ENCODE measurements around the gene RPS21.

The RPS21 gene

GRCh38 chr20:62344782-62345181 lies 42.1 kb upstream of the RPS21 start:
- no peak for TF ChIP-seq CTCF (IDR thresholded peaks at IDR 0.05)
- Histone ChIP-seq H3K4me3 (no peak overlapping the region), H3K27ac (no peak overlapping the region)
- no peak for DNase-seq (ENCODE audit: low spot score)

GRCh38 chr20:62345681-62346370 lies 41.1 kb upstream of the RPS21 start:
- no peak overlapping the region for H3K4me3 ChIP-seq
- no peak for TF ChIP-seq CTCF (IDR thresholded peaks at IDR 0.05)

GRCh38 chr20:62346398-62347150 lies 40.3 kb upstream of the RPS21 start:
- no peak for TF ChIP-seq CTCF (IDR thresholded peaks at IDR 0.05)
- no peak overlapping the region for H3K4me3 ChIP-seq
- no peak for DNase-seq (ENCODE audit: low spot score)
- H3K27ac ChIP-seq = no peak overlapping the region

More at GRCh38 chr20:62345681-62346370, 41.1 kb upstream of the RPS21 start:
- DNase-seq (ENCODE audit: low spot score) = no peak
- no peak overlapping the region for H3K27ac ChIP-seq

GRCh38 chr20:62347151-62347404 lies 39.8 kb upstream of the RPS21 start:
- no peak for TF ChIP-seq CTCF (IDR thresholded peaks at IDR 0.05)
- DNase-seq (ENCODE audit: low spot score) = no peak
- no peak overlapping the region for H3K27ac ChIP-seq
- H3K4me3 ChIP-seq = no peak overlapping the region

GRCh38 chr20:62347445-62347844 lies 39.5 kb upstream of the RPS21 start:
- Histone ChIP-seq H3K4me3 (no peak overlapping the region), H3K27ac (no peak overlapping the region)
- no peak for TF ChIP-seq CTCF (IDR thresholded peaks at IDR 0.05)
- DNase-seq (ENCODE audit: low spot score) = no peak

GRCh38 chr20:62348604-62349003 lies 38.3 kb upstream of the RPS21 start:
- Histone ChIP-seq H3K4me3 (no peak overlapping the region), H3K27ac (no peak overlapping the region)
- DNase-seq (ENCODE audit: low spot score) = no peak
- TF ChIP-seq CTCF (IDR thresholded peaks at IDR 0.05) = no peak

GRCh38 chr20:62349556-62350097 lies 37.3 kb upstream of the RPS21 start:
- H3K27ac ChIP-seq = peak overlapping the region in 1 of 2 donors; percentile 95
- TF ChIP-seq CTCF (IDR thresholded peaks at IDR 0.05) = no peak
- DNase-seq (ENCODE audit: low spot score) = no peak
- H3K4me3 ChIP-seq = no peak overlapping the region

Data from coronary artery (tissue), 2 donors.